ENCODE results near the gene UQCRC2. TPM values are rescaled to one million over a fixed set of nuclear protein-coding genes. Genes with fewer than 3 reads are reported as not detected.
A peak's percentile ranks its signal among the peaks of the same experiment; 100 is the strongest.
"Not testable (repeated sequence)": the region's sequence is repeated elsewhere in the genome, so short reads cannot be mapped to it uniquely, and the experiment has no call there.

UQCRC2 gene
- total RNA-seq, 1 donor from 2014 or later = 175 TPM

DNA sequence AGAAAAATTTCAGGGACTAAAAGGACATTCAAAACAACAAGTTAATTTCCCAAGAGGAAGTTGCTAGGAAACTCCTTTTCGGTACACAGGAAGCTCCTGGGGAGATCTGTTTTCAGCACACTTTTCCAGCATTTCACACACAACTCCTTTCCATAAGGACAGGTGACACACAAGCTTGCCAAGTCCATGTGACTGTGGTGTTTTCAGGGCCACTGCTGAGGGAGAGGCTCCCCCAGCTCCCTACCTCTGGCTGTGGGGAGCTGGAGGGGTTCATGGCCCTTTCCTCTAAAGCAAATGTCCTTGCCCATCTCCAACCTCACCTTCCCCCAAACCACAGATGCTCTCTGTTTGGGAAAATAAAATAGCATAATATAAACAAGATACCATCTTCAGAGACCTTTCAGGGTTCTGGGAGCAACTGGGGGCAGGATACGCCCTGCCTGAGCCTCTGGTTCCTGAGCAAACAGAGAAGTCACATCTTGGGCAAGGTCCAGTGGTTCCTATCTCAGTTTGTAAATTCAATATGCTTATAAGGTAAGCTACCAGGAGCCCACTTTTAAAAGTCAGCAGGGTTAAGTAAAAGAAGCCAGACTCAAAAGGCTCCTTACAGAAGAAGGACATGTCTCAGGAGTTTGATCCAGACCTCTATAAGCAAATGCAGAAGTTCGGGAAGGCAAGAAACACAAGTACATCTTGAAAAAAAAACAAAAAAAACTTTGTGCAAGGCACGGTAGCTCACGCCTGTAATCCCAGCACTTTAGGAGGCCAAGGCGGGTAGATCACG lies 44.7 kb downstream of the UQCRC2 start:
- TF ChIP-seq, protein P1, sequence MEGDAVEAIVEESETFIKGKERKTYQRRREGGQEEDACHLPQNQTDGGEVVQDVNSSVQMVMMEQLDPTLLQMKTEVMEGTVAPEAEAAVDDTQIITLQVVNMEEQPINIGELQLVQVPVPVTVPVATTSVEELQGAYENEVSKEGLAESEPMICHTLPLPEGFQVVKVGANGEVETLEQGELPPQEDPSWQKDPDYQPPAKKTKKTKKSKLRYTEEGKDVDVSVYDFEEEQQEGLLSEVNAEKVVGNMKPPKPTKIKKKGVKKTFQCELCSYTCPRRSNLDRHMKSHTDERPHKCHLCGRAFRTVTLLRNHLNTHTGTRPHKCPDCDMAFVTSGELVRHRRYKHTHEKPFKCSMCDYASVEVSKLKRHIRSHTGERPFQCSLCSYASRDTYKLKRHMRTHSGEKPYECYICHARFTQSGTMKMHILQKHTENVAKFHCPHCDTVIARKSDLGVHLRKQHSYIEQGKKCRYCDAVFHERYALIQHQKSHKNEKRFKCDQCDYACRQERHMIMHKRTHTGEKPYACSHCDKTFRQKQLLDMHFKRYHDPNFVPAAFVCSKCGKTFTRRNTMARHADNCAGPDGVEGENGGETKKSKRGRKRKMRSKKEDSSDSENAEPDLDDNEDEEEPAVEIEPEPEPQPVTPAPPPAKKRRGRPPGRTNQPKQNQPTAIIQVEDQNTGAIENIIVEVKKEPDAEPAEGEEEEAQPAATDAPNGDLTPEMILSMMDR (conservative IDR thresholded peaks at IDR 0.05) = no peak
- Mint-ChIP-seq H3K27ac (ENCODE audit: unreplicated experiment) (no peak overlapping the region), H3K27me3 (ENCODE audit: low read depth) (no peaks in the 10 kb centered on the region), H3K4me1 (peaks cover 9% of the 10 kb centered on the region), H3K9me3 (no peaks in the 10 kb centered on the region), H3K4me3 (no peak overlapping the region), H3K36me3 (ENCODE audit: low read depth) (no peaks in the 10 kb centered on the region)
- no peak for DNase-seq (ENCODE audit: low read depth, low spot score)

DNA sequence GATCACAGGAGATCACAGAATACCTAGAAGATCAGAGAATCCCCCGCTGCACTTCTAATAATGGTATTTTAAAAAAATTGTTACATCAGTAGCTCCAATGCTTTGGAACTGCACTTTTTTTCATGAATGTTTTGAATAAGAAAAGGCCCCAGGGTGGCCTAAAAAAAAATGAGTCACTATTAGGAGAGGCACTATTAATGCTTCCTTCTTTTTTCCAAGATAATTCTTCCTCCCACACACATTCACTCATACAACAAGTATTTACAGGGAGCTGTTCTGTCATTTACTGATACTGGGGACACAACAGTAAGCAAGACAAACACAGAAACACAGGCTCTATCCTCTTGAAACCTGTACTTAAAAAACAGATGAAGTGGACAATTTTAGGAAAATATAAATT lies 48.4 kb downstream of the UQCRC2 start:
- H3K27me3 Mint-ChIP-seq (ENCODE audit: low read depth) = peaks cover 11% of the 10 kb centered on the region
- no peak for DNase-seq (ENCODE audit: low read depth, low spot score)
- H3K4me1 Mint-ChIP-seq = peaks cover 9% of the 10 kb centered on the region

DNA sequence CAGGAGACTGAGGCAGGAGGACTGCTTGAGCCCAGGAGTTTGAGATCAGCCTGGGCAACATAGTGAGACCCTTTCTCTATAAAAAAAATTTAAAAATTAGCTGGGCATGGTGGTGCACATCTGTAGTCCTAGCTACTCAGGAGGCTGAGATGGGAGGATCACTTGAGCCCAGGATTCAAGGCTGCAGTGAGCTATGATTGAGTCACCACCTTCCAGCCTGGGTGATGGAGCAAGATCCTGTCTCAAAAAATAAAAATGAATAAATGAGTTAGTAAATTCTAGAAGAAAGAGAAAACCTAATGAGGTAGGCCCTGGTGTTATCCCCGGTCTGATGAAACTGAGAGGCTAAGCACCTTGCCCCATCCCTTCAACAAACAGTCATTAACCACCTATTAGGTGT lies 48.9 kb downstream of the UQCRC2 start:
- H3K9me3 Mint-ChIP-seq; DNase-seq (ENCODE audit: low read depth, low spot score); H3K4me3 Mint-ChIP-seq; H3K36me3 Mint-ChIP-seq (ENCODE audit: low read depth); H3K27ac Mint-ChIP-seq (ENCODE audit: unreplicated experiment): not testable (repeated sequence)
- peaks cover 12% of the 10 kb centered on the region for H3K4me1 Mint-ChIP-seq
- H3K27me3 Mint-ChIP-seq (ENCODE audit: low read depth) = peaks cover 13% of the 10 kb centered on the region

More for the DNA sequence above, 48.4 kb downstream of the UQCRC2 start:
- Mint-ChIP-seq H3K4me3 (no peak overlapping the region), H3K27ac (ENCODE audit: unreplicated experiment) (no peak overlapping the region), H3K36me3 (ENCODE audit: low read depth) (no peaks in the 10 kb centered on the region), H3K9me3 (no peaks in the 10 kb centered on the region)
- TF ChIP-seq, protein P1 (conservative IDR thresholded peaks at IDR 0.05) = no peak

DNA sequence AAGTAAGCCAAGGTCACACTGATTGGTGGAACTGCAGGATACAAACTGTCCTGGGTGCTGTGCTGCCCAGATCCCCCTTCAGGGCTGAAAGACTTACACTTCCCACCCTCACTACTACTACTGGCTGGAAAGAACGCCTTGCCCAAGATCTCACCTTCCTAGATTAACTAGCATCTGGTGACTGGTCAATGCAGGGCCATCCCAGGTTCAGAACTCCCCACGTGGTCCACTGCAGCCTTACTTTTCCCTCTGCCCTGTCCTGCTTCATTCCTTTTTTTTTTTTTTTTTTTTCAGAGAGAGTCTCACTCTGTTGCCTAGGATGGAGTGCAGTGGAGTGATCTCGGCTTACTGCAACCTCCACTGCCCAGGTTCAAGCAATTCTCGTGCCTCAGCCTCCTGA lies 50.0 kb downstream of the UQCRC2 start:
- Mint-ChIP-seq H3K27me3 (ENCODE audit: low read depth) (peaks cover 13% of the 10 kb centered on the region), H3K4me1 (peaks cover 17% of the 10 kb centered on the region), H3K4me3 (no peak overlapping the region), H3K27ac (ENCODE audit: unreplicated experiment) (no peak overlapping the region), H3K9me3 (no peaks in the 10 kb centered on the region), H3K36me3 (ENCODE audit: low read depth) (no peaks in the 10 kb centered on the region)
- TF ChIP-seq, protein P1 (conservative IDR thresholded peaks at IDR 0.05) = no peak
- no peak for DNase-seq (ENCODE audit: low read depth, low spot score)

DNA sequence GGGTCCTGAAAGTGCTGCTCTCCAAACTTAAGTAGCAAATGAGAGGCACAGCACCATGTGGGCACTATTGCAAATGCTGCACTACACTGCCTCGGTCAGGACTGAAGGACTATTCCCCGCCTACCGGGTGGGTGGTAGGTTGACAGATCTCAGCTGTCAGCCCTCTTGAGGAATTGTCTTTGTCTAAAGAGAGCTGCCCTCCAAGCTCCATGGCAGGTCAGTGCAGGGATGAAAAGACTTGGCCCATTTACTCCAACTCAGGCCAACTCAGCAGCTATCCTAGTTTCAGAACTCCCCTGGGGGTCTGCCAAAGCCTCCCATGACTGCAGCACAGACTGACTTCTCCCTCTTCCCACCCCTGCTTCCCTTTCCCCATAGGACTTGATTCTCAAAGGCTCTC lies 51.2 kb downstream of the UQCRC2 start:
- H3K9me3 Mint-ChIP-seq = no peaks in the 10 kb centered on the region
- TF ChIP-seq, protein P1 (conservative IDR thresholded peaks at IDR 0.05) = no peak
- peak overlapping the region; percentile 42 for H3K4me3 Mint-ChIP-seq
- DNase-seq (ENCODE audit: low read depth, low spot score) = no peak
- peaks cover 22% of the 10 kb centered on the region for H3K4me1 Mint-ChIP-seq
- peaks cover 13% of the 10 kb centered on the region for H3K27me3 Mint-ChIP-seq (ENCODE audit: low read depth)
- no peak overlapping the region for H3K27ac Mint-ChIP-seq (ENCODE audit: unreplicated experiment)
- no peaks in the 10 kb centered on the region for H3K36me3 Mint-ChIP-seq (ENCODE audit: low read depth)

DNA sequence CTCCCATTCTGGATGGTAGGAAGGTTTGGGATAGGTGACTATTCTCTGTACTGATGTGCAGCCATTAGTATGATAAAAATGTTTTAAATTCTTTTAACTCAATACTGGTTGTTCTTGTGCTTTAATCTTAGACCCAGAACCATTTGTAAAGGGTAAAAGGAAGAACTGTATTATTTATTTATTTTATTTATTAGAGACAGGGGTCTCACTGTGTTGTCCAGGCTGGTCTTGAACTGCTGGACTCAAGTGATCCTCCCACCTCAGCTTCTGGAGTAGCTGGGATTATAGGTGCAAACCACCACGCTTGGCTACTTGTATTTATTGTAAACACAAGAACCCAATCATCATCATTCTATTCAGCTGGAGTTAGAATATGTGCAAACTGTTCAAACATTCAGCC lies 52.6 kb downstream of the UQCRC2 start:
- H3K36me3 Mint-ChIP-seq (ENCODE audit: low read depth) = no peaks in the 10 kb centered on the region
- no peaks in the 10 kb centered on the region for H3K9me3 Mint-ChIP-seq
- TF ChIP-seq, protein P1 (conservative IDR thresholded peaks at IDR 0.05) = no peak
- H3K27ac Mint-ChIP-seq (ENCODE audit: unreplicated experiment) = no peak overlapping the region
- H3K4me1 Mint-ChIP-seq = peaks cover 27% of the 10 kb centered on the region
- DNase-seq (ENCODE audit: low read depth, low spot score) = no peak
- peaks cover 13% of the 10 kb centered on the region for H3K27me3 Mint-ChIP-seq (ENCODE audit: low read depth)
- peak overlapping the region; percentile 85 for H3K4me3 Mint-ChIP-seq

All from neural crest cell (in vitro differentiated cells).